HEK293 (cell line): ENCODE measurements around the gene RIMS3.

Source experiments
- BCL11A ChIP-seq: fragments of 450-650 bp; formaldehyde crosslinking; IDR thresholded peaks from 2 replicates; pipeline ENCODE4 v1.5.1; 2016; ENCODE audit warnings: low read depth, missing biosample characterization, missing genetic modification characterization
- KLF1 ChIP-seq: fragments of 450-650 bp; formaldehyde crosslinking; IDR thresholded peaks from 2 replicates; pipeline ENCODE4 v1.5.1; 2016; ENCODE audit warnings: missing biosample characterization, missing genetic modification characterization
- KLF10 ChIP-seq: fragments of 450-650 bp; IDR thresholded peaks from 2 replicates; pipeline ENCODE4 v1.5.1; 2018; ENCODE audit warnings: missing biosample characterization, mild to moderate bottlenecking, missing genetic modification characterization
- KLF7 ChIP-seq: fragments of 450-650 bp; formaldehyde crosslinking; IDR thresholded peaks from 2 replicates; pipeline ENCODE4 v1.5.1; 2016; ENCODE audit warnings: missing biosample characterization, missing genetic modification characterization, borderline replicate concordance
- KLF9 ChIP-seq: fragments of 450-650 bp; formaldehyde crosslinking; IDR thresholded peaks from 2 replicates; pipeline ENCODE4 v1.5.1; 2016; ENCODE audit warnings: missing biosample characterization, missing genetic modification characterization, low read depth
- ZBTB49 ChIP-seq: fragments of 450-650 bp; formaldehyde crosslinking; IDR thresholded peaks from 2 replicates; pipeline ENCODE4 v1.5.1; 2016; ENCODE audit warnings: missing biosample characterization, missing genetic modification characterization, low read depth
- ZNF24 ChIP-seq: fragments of 450-650 bp; formaldehyde crosslinking; IDR thresholded peaks from 2 replicates; pipeline ENCODE4 v1.5.1; 2016; ENCODE audit warnings: missing biosample characterization, missing genetic modification characterization
- ZNF26 ChIP-seq: fragments of 450-650 bp; formaldehyde crosslinking; IDR thresholded peaks from 2 replicates; pipeline ENCODE4 v1.5.1; 2016; ENCODE audit warnings: missing biosample characterization, missing genetic modification characterization
- ZNF280D ChIP-seq: fragments of 450-650 bp; formaldehyde crosslinking; IDR thresholded peaks from 2 replicates; pipeline ENCODE4 v1.5.1; 2016; ENCODE audit warnings: missing biosample characterization, missing genetic modification characterization
- ZNF391 ChIP-seq: fragments of 450-650 bp; formaldehyde crosslinking; IDR thresholded peaks from 2 replicates; pipeline ENCODE4 v1.5.1; 2016; ENCODE audit warnings: low read depth, missing biosample characterization, missing genetic modification characterization, borderline replicate concordance
- ZNF48 ChIP-seq: fragments of 450-650 bp; formaldehyde crosslinking; IDR thresholded peaks from 2 replicates; pipeline ENCODE4 v1.5.1; 2016; ENCODE audit warnings: missing biosample characterization, missing genetic modification characterization
- ZNF558 ChIP-seq: fragments of 450-650 bp; formaldehyde crosslinking; IDR thresholded peaks from 2 replicates; pipeline ENCODE4 v1.5.1; 2016; ENCODE audit warnings: missing biosample characterization, missing genetic modification characterization
- ZNF621 ChIP-seq: fragments of 450-650 bp; formaldehyde crosslinking; IDR thresholded peaks from 2 replicates; pipeline ENCODE4 v1.5.1; 2017; ENCODE audit warnings: missing biosample characterization, missing genetic modification characterization
- ZNF623 ChIP-seq: fragments of 450-650 bp; formaldehyde crosslinking; IDR thresholded peaks from 2 replicates; pipeline ENCODE4 v1.5.1; 2016; ENCODE audit warnings: missing biosample characterization, missing genetic modification characterization
- ZNF629 ChIP-seq: fragments of 450-650 bp; formaldehyde crosslinking; IDR thresholded peaks from 2 replicates; pipeline ENCODE4 v1.5.1; 2017; ENCODE audit warnings: missing biosample characterization, missing genetic modification characterization
- ZNF692 ChIP-seq: fragments of 450-650 bp; formaldehyde crosslinking; IDR thresholded peaks from 2 replicates; pipeline ENCODE4 v1.5.1; 2016; ENCODE audit warnings: missing biosample characterization, missing genetic modification characterization
- ZNF704 ChIP-seq: fragments of 450-650 bp; formaldehyde crosslinking; IDR thresholded peaks from 2 replicates; pipeline ENCODE4 v1.5.1; 2016; ENCODE audit warnings: missing biosample characterization, missing genetic modification characterization
- ZNF791 ChIP-seq: fragments of 450-650 bp; formaldehyde crosslinking; IDR thresholded peaks from 2 replicates; pipeline ENCODE4 v1.5.1; 2016; ENCODE audit warnings: missing biosample characterization, missing genetic modification characterization
- TF ChIP-seq, protein P1 (sequence below): fragments of 450-650 bp; formaldehyde crosslinking; IDR thresholded peaks from 2 replicates; pipeline ENCODE4 v1.5.1; 2016; ENCODE audit warnings: missing biosample characterization, missing genetic modification characterization
- TF ChIP-seq, protein P2 (sequence below): fragments of 450-650 bp; formaldehyde crosslinking; IDR thresholded peaks from 2 replicates; pipeline ENCODE4 v1.5.1; 2016; ENCODE audit warnings: missing biosample characterization, missing genetic modification characterization, borderline replicate concordance
- TF ChIP-seq, protein P3 (sequence below): fragments of 450-650 bp; formaldehyde crosslinking; IDR thresholded peaks from 2 replicates; pipeline ENCODE4 v1.5.1; 2016; ENCODE audit warnings: missing biosample characterization, missing genetic modification characterization

The RIMS3 gene

GRCh38 chr1:40665335-40666171 is at the start of gene RIMS3 (continued):
- TF ChIP-seq ZNF391 (tag by site-specific recombination) (no peak), ZNF692 (tag by site-specific recombination) (no peak), ZNF791 (tag by site-specific recombination) (no peak), ZNF280D (no peak), KLF10 (tag by site-specific recombination) (peak; percentile 56), ZNF621 (tag by site-specific recombination) (no peak), KLF9 (tag by site-specific recombination) (peak; percentile 89), ZNF48 (no peak), ZBTB49 (no peak), ZNF704 (tag by site-specific recombination) (no peak), ZNF629 (tag by site-specific recombination) (no peak), ZNF623 (tag by site-specific recombination) (no peak), ZNF24 (tag by site-specific recombination) (no peak), ZNF26 (tag by site-specific recombination) (no peak), KLF7 (peak; percentile 28; the same call in 1 of the 2 replicates), KLF1 (tag by site-specific recombination) (no peak), ZNF558 (tag by site-specific recombination) (no peak), BCL11A (tag by site-specific recombination) (no peak)
- TF ChIP-seq, protein P1, sequence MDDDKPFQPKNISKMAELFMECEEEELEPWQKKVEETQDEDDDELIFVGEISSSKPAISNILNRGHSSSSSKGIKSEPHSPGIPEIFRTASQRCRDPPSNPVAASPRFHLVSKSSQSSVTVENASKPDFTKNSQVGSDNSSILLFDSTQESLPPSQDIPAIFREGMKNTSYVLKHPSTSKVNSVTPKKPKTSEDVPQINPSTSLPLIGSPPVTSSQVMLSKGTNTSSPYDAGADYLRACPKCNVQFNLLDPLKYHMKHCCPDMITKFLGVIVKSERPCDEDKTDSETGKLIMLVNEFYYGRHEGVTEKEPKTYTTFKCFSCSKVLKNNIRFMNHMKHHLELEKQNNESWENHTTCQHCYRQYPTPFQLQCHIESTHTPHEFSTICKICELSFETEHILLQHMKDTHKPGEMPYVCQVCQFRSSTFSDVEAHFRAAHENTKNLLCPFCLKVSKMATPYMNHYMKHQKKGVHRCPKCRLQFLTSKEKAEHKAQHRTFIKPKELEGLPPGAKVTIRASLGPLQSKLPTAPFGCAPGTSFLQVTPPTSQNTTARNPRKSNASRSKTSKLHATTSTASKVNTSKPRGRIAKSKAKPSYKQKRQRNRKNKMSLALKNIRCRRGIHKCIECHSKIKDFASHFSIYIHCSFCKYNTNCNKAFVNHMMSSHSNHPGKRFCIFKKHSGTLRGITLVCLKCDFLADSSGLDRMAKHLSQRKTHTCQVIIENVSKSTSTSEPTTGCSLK (tag by site-specific recombination), result no peak
- TF ChIP-seq, protein P2, sequence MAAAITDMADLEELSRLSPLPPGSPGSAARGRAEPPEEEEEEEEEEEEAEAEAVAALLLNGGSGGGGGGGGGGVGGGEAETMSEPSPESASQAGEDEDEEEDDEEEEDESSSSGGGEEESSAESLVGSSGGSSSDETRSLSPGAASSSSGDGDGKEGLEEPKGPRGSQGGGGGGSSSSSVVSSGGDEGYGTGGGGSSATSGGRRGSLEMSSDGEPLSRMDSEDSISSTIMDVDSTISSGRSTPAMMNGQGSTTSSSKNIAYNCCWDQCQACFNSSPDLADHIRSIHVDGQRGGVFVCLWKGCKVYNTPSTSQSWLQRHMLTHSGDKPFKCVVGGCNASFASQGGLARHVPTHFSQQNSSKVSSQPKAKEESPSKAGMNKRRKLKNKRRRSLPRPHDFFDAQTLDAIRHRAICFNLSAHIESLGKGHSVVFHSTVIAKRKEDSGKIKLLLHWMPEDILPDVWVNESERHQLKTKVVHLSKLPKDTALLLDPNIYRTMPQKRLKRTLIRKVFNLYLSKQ, result no peak
- TF ChIP-seq, protein P3, sequence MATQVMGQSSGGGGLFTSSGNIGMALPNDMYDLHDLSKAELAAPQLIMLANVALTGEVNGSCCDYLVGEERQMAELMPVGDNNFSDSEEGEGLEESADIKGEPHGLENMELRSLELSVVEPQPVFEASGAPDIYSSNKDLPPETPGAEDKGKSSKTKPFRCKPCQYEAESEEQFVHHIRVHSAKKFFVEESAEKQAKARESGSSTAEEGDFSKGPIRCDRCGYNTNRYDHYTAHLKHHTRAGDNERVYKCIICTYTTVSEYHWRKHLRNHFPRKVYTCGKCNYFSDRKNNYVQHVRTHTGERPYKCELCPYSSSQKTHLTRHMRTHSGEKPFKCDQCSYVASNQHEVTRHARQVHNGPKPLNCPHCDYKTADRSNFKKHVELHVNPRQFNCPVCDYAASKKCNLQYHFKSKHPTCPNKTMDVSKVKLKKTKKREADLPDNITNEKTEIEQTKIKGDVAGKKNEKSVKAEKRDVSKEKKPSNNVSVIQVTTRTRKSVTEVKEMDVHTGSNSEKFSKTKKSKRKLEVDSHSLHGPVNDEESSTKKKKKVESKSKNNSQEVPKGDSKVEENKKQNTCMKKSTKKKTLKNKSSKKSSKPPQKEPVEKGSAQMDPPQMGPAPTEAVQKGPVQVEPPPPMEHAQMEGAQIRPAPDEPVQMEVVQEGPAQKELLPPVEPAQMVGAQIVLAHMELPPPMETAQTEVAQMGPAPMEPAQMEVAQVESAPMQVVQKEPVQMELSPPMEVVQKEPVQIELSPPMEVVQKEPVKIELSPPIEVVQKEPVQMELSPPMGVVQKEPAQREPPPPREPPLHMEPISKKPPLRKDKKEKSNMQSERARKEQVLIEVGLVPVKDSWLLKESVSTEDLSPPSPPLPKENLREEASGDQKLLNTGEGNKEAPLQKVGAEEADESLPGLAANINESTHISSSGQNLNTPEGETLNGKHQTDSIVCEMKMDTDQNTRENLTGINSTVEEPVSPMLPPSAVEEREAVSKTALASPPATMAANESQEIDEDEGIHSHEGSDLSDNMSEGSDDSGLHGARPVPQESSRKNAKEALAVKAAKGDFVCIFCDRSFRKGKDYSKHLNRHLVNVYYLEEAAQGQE (tag by site-specific recombination), result no peak
